ENCODE results near the gene GREB1. TPM values are rescaled to one million over a fixed set of nuclear protein-coding genes. Genes with fewer than 3 reads are reported as not detected.

GREB1 gene
- total and polyA plus RNA-seq, 2 experiments from 2014 or later: 12.0 to 35.0 TPM

GRCh38 chr2:11527001-11527400 is 6.8 kb upstream of the GREB1 start:
- H3K4me1 ChIP-seq (ENCODE audit: insufficient read depth): peaks cover 12% of the 10 kb centered on the region; the same call in 1 of the 2 replicates
- peaks cover 3% of the 10 kb centered on the region; the same call in 1 of the 2 replicates for H3K9me2 ChIP-seq (ENCODE audit: insufficient read depth)
- H3K4me1 Mint-ChIP-seq: peaks cover 13% of the 10 kb centered on the region
- no peak overlapping the region for H3K27ac Mint-ChIP-seq
- no peak for TF ChIP-seq EZH2phosphoT487 (IDR thresholded peaks at IDR 0.05; ENCODE audit: unreplicated experiment)
- TF ChIP-seq ZNF331 (CRISPR knock-in tag; IDR thresholded peaks at IDR 0.05; ENCODE audit: low read depth): no peak
- TF ChIP-seq ZNF462 (CRISPR knock-in tag; IDR thresholded peaks at IDR 0.05): no peak
- no peak for TF ChIP-seq ZNF114 (CRISPR knock-in tag; IDR thresholded peaks at IDR 0.05)
- no peak for TF ChIP-seq ETS1 (IDR thresholded peaks at IDR 0.05)
- no peak for TF ChIP-seq NANOG (IDR thresholded peaks at IDR 0.05; ENCODE audit: borderline replicate concordance)
- no peak for TF ChIP-seq POLR2AphosphoS5 (IDR thresholded peaks at IDR 0.05; ENCODE audit: low read depth)
- TF ChIP-seq CREB1 (CRISPR knock-in tag; IDR thresholded peaks at IDR 0.05; ENCODE audit: low read depth): no peak
- TF ChIP-seq CTCF (conservative IDR thresholded peaks at IDR 0.05; ENCODE audit: low read depth in 2 of 2): no peak
- no peak for TF ChIP-seq STAT1 (IDR thresholded peaks at IDR 0.05; ENCODE audit: unreplicated experiment)
- no peak for TF ChIP-seq EZH2 (IDR thresholded peaks at IDR 0.05; ENCODE audit: low read depth, unreplicated experiment)
- TF ChIP-seq REST (IDR thresholded peaks at IDR 0.05; ENCODE audit: unreplicated experiment): no peak
- TF ChIP-seq JUNB (IDR thresholded peaks at IDR 0.05; ENCODE audit: unreplicated experiment): no peak
- no peak overlapping the region for H3K27ac ChIP-seq (ENCODE audit: low read depth)
- H3K4me2 ChIP-seq: no peak overlapping the region
- no peak overlapping the region for H2AFZ ChIP-seq
- peaks cover 11% of the 10 kb centered on the region; the same call in 1 of the 2 replicates for H4K20me1 ChIP-seq (replicated peaks; ENCODE audit: insufficient read depth)
- no peak for DNase-seq (ENCODE audit: low spot score)
- 0 out of 3 replicates have a peak, but pooled peaks cover 3% of the 10 kb centered on the region for H3K9me3 Mint-ChIP-seq
- no peaks in the 10 kb centered on the region for H3K36me3 ChIP-seq (ENCODE audit: insufficient read depth)
- H3K27me3 Mint-ChIP-seq (ENCODE audit: insufficient read depth, low read depth, poor library complexity): no peaks in the 10 kb centered on the region
- peaks cover 46% of the 10 kb centered on the region for H3K79me2 ChIP-seq (replicated peaks; ENCODE audit: insufficient read depth)
- H3K4me3 Mint-ChIP-seq: no peak overlapping the region
- no peaks in the 10 kb centered on the region for H3K27me3 ChIP-seq (ENCODE audit: insufficient read depth)
- ATAC-seq: no peak
- H3K36me3 Mint-ChIP-seq (ENCODE audit: low read depth): peaks cover 10% of the 10 kb centered on the region; the same call in 2 of the 3 replicates
- H3F3A ChIP-seq (replicated peaks; ENCODE audit: low read depth): no peaks in the 10 kb centered on the region
- H3K4me3 ChIP-seq: no peak overlapping the region
